Measurements from ENCODE around the gene ERGIC3.

The ERGIC3 gene

GRCh38 chr20:35571555-35571954 is 29.7 kb downstream of the ERGIC3 start:
- no peak overlapping the region for H3K4me3 ChIP-seq (ENCODE audit: low read length)
- DNase-seq (ENCODE audit: low read depth): no peak
- no peak for TF ChIP-seq CTCF (conservative IDR thresholded peaks at IDR 0.05; ENCODE audit: low read depth, low read length)

GRCh38 chr20:35572838-35573237 is 31.0 kb downstream of the ERGIC3 start:
- no peak for DNase-seq (ENCODE audit: low read depth)
- no peak overlapping the region for H3K4me3 ChIP-seq (ENCODE audit: low read length)
- no peak for TF ChIP-seq CTCF (conservative IDR thresholded peaks at IDR 0.05; ENCODE audit: low read depth, low read length)

GRCh38 chr20:35575958-35576357 is 34.1 kb downstream of the ERGIC3 start:
- no peak overlapping the region for H3K4me3 ChIP-seq (ENCODE audit: low read length)
- DNase-seq (ENCODE audit: low read depth): no peak
- TF ChIP-seq CTCF (conservative IDR thresholded peaks at IDR 0.05; ENCODE audit: low read depth, low read length): no peak

GRCh38 chr20:35576816-35577215 is 34.9 kb downstream of the ERGIC3 start:
- H3K4me3 ChIP-seq (ENCODE audit: low read length): no peak overlapping the region

GRCh38 chr20:35578469-35578868 is 36.6 kb downstream of the ERGIC3 start:
- H3K4me3 ChIP-seq (ENCODE audit: low read length): no peak overlapping the region
- no peak for DNase-seq (ENCODE audit: low read depth)
- no peak for TF ChIP-seq CTCF (conservative IDR thresholded peaks at IDR 0.05; ENCODE audit: low read depth, low read length)

More at GRCh38 chr20:35576816-35577215, 34.9 kb downstream of the ERGIC3 start:
- no peak for DNase-seq (ENCODE audit: low read depth)
- TF ChIP-seq CTCF (conservative IDR thresholded peaks at IDR 0.05; ENCODE audit: low read depth, low read length): no peak

- TF ChIP-seq CTCF (conservative IDR thresholded peaks at IDR 0.05; ENCODE audit: low read depth, low read length): no peak
- DNase-seq (ENCODE audit: low read depth): no peak
- no peak overlapping the region for H3K4me3 ChIP-seq (ENCODE audit: low read length)
Measured at GRCh38 chr20:35579196-35579595, 37.3 kb downstream of the ERGIC3 start.

- no peak for DNase-seq (ENCODE audit: low read depth)
- no peak for TF ChIP-seq CTCF (conservative IDR thresholded peaks at IDR 0.05; ENCODE audit: low read depth, low read length)
- no peak overlapping the region for H3K4me3 ChIP-seq (ENCODE audit: low read length)
Measured at GRCh38 chr20:35582131-35582530, 40.3 kb downstream of the ERGIC3 start.
